ENCODE measurements around the gene CREB3L4. TPM values are rescaled to one million over a fixed set of nuclear protein-coding genes. Genes with fewer than 3 reads are reported as not detected.

CREB3L4 gene
- total RNA-seq, 1 experiment from 2014 or later, result 12.3 TPM

GRCh38 chr1:153961421-153961820 is 6.3 kb upstream of the CREB3L4 start:
- DNase-seq (ENCODE audit: low read depth, low spot score), result no peak
- TF ChIP-seq REST (IDR thresholded peaks at IDR 0.05; ENCODE audit: insufficient read depth in 1 of 2, low read depth in 2 of 2, low read length in 1 of 2), result no peak
- no peak for TF ChIP-seq SIN3A (IDR thresholded peaks at IDR 0.05; ENCODE audit: borderline replicate concordance, insufficient read depth, low read depth, low read length)
- no peak for TF ChIP-seq CTCF (IDR thresholded peaks at IDR 0.05)
- TF ChIP-seq POLR2AphosphoS5 (IDR thresholded peaks at IDR 0.05; ENCODE audit: low read depth, low read length), result no peak
- no peak for TF ChIP-seq TCF7L2 (IDR thresholded peaks at IDR 0.05; ENCODE audit: low read depth, low read length)
- CTCF ChIA-PET, result no interaction called here
- POLR2A ChIA-PET, result no interaction called here
- BruUV-seq (replicated peaks), result no TSS peak
- intact Hi-C loops (cut with micrococcal nuclease; ENCODE audit: unreplicated experiment), result no loop called here
- Histone ChIP-seq H3K36me3 (ENCODE audit: control insufficient read depth, insufficient read depth, low read length) (no peaks in the 10 kb centered on the region; the same call in 1 of the 2 replicates), H3K27ac (ENCODE audit: low read length) (peak overlapping the region; percentile 94), H3K27me3 (ENCODE audit: control insufficient read depth, insufficient read depth, low read length) (no peaks in the 10 kb centered on the region), H3K9me3 (ENCODE audit: control insufficient read depth, insufficient read depth, low read depth, low read length) (no peaks in the 10 kb centered on the region), H3K4me1 (ENCODE audit: control insufficient read depth, insufficient read depth, low read length) (peaks cover 30% of the 10 kb centered on the region), H3K4me3 (ENCODE audit: low read depth in 2 of 2, low read length in 2 of 2) (peak overlapping the region; percentile 60 to 95; a peak in 3 of 4 replicates)
- ATAC-seq, result no peak
- in situ Hi-C loops (cut with HindIII; ENCODE audit: low pct_unique_long_range_greater_than_20kb, low sequenced_read_pairs), result loop anchor here (5.0 kb wide), 1 partner anchor 74 kb away; no protein-coding TSS in a partner anchor

- H3K27me3 ChIP-seq (ENCODE audit: control insufficient read depth, insufficient read depth, low read length), result no peaks in the 10 kb centered on the region
- peak overlapping the region; percentile 94 for H3K27ac ChIP-seq (ENCODE audit: low read length)
- no peaks in the 10 kb centered on the region for H3K9me3 ChIP-seq (ENCODE audit: control insufficient read depth, insufficient read depth, low read depth, low read length)
- no peaks in the 10 kb centered on the region; the same call in 1 of the 2 replicates for H3K36me3 ChIP-seq (ENCODE audit: control insufficient read depth, insufficient read depth, low read length)
- intact Hi-C loops (cut with micrococcal nuclease; ENCODE audit: unreplicated experiment) (no loop called here), in situ Hi-C loops (cut with HindIII; ENCODE audit: low pct_unique_long_range_greater_than_20kb, low sequenced_read_pairs) (loop anchor here (5.0 kb wide), 1 partner anchor 75 kb away; no protein-coding TSS in a partner anchor)
- ChIA-PET POLR2A (interaction anchor here (0.5 to 0.6 kb wide), 2 partner anchors 24 to 181 kb away, joined by 3 to 4 read pairs; no protein-coding TSS in a partner anchor), CTCF (no interaction called here)
- no TSS peak for BruUV-seq (replicated peaks)
- TF ChIP-seq POLR2AphosphoS5 (IDR thresholded peaks at IDR 0.05; ENCODE audit: low read depth, low read length) (no peak), REST (IDR thresholded peaks at IDR 0.05; ENCODE audit: insufficient read depth in 1 of 2, low read depth in 2 of 2, low read length in 1 of 2) (no peak)
- H3K4me3 ChIP-seq (ENCODE audit: low read depth in 2 of 2, low read length in 2 of 2), result peak overlapping the region; percentile 60 to 95
- peaks cover 23% of the 10 kb centered on the region for H3K4me1 ChIP-seq (ENCODE audit: control insufficient read depth, insufficient read depth, low read length)
- no peak for DNase-seq (ENCODE audit: low read depth, low spot score)
- ATAC-seq, result no peak
Observed at GRCh38 chr1:153962088-153963029, 5.3 kb upstream of the CREB3L4 start.

Data from Panc1 (cell line).